ENCODE results near the gene BLMH.

The BLMH gene

DNA sequence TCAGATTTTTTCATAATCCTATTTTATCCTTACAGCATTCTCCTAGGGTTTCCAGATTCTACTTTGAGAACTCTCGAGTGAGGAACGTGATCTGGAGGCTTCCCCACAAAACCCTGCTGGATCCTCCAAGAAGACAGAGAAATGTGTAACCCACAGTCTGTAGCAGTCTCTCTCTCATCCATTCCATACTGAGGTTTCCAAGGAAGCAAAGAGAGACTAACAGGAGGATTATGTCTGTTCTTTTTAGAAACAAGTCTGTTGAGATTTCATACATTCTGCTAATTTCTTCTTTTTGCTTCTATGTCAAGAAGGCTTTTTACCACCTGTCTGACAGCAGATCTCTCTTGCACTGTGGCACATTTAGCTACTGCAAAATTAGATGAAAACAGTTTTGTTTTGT is 23.4 kb upstream of the BLMH start:
- Histone ChIP-seq H3K27ac (no peak overlapping the region), H3K9me3 (no peaks in the 10 kb centered on the region), H3K27me3 (no peaks in the 10 kb centered on the region), H3K36me3 (no peaks in the 10 kb centered on the region), H3K4me3 (no peak overlapping the region), H3K4me1 (no peaks in the 10 kb centered on the region)
- TF ChIP-seq, protein P1, sequence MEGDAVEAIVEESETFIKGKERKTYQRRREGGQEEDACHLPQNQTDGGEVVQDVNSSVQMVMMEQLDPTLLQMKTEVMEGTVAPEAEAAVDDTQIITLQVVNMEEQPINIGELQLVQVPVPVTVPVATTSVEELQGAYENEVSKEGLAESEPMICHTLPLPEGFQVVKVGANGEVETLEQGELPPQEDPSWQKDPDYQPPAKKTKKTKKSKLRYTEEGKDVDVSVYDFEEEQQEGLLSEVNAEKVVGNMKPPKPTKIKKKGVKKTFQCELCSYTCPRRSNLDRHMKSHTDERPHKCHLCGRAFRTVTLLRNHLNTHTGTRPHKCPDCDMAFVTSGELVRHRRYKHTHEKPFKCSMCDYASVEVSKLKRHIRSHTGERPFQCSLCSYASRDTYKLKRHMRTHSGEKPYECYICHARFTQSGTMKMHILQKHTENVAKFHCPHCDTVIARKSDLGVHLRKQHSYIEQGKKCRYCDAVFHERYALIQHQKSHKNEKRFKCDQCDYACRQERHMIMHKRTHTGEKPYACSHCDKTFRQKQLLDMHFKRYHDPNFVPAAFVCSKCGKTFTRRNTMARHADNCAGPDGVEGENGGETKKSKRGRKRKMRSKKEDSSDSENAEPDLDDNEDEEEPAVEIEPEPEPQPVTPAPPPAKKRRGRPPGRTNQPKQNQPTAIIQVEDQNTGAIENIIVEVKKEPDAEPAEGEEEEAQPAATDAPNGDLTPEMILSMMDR (IDR thresholded peaks at IDR 0.05), result no peak
- no peak for DNase-seq
- intact Hi-C loops (cut with DNase I; ENCODE audit: low total_unique reads), result no loop called here

DNA sequence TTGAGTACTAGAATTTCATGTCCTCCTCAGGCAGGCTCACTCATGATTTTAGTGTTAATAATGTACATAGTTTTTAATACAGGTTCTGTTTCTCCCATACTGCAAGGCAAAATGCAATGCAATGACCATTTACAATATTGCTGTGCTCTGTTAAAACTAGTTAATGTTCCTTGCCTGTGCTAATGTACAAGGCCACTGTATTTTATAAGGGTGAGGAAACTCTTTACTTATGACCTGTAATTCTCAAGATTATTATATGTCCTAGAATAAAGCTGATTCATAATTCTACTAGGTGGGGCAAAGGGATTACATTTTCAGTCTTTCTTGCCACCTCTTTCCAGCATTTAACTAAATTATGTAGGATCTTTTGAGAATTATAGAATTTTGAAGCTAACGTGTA is 22.7 kb upstream of the BLMH start:
- H3K4me3 ChIP-seq, result no peak overlapping the region
- H3K27me3 ChIP-seq, result no peaks in the 10 kb centered on the region
- H3K27ac ChIP-seq, result no peak overlapping the region
- no peaks in the 10 kb centered on the region for H3K36me3 ChIP-seq
- H3K4me1 ChIP-seq, result no peaks in the 10 kb centered on the region
- H3K9me3 ChIP-seq, result no peaks in the 10 kb centered on the region
- intact Hi-C loops (cut with DNase I; ENCODE audit: low total_unique reads), result no loop called here
- TF ChIP-seq, protein P1 (IDR thresholded peaks at IDR 0.05), result no peak
- DNase-seq, result no peak

DNA sequence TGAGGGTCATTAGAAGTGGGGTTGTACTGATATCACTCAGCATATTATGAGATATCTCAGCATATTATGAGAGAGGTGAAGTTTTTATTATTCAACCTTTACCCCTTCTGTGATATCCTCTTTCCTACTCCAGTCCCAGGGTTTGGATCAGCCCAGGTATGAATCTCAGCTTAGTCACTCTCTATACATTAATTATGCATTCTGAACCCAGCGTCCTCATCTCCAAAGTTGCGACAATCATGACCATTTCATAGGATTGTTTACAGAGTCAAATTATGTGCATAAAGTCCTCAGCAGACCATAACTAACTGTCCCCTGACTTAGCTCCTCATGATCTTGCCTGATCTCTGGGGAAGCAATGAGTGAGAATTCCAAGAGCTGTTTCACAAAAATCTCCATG is 20.5 kb upstream of the BLMH start:
- H3K27ac ChIP-seq, result no peak overlapping the region
- no peaks in the 10 kb centered on the region for H3K36me3 ChIP-seq
- no peaks in the 10 kb centered on the region for H3K4me1 ChIP-seq
- TF ChIP-seq, protein P1 (IDR thresholded peaks at IDR 0.05), result no peak
- no peaks in the 10 kb centered on the region for H3K9me3 ChIP-seq
- intact Hi-C loops (cut with DNase I; ENCODE audit: low total_unique reads), result no loop called here
- DNase-seq, result no peak
- no peak overlapping the region for H3K4me3 ChIP-seq
- no peaks in the 10 kb centered on the region for H3K27me3 ChIP-seq

DNA sequence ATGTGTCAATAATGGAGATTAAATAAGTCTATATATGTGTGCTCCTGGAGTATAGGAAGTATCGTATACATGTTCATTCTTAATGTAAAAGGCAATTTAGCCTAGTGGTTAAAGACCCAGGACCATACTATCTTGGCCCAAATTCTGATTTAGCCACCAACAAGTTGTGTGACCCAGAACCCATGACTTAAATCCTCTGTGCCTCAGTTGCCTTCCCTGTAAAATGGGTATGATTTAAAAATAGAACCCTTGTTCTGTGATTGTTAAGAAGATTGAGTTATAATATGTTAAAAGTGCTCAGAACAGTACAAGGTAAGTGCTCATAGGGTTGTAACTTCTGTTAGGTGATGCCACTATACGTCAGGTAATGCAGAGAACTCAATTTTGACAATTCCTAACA is 18.8 kb upstream of the BLMH start:
- Histone ChIP-seq H3K9me3 (no peaks in the 10 kb centered on the region), H3K4me3 (no peak overlapping the region), H3K27ac (no peak overlapping the region), H3K36me3 (no peaks in the 10 kb centered on the region), H3K27me3 (no peaks in the 10 kb centered on the region), H3K4me1 (no peaks in the 10 kb centered on the region)
- TF ChIP-seq, protein P1 (IDR thresholded peaks at IDR 0.05), result no peak
- no peak for DNase-seq
- intact Hi-C loops (cut with DNase I; ENCODE audit: low total_unique reads), result no loop called here

DNA sequence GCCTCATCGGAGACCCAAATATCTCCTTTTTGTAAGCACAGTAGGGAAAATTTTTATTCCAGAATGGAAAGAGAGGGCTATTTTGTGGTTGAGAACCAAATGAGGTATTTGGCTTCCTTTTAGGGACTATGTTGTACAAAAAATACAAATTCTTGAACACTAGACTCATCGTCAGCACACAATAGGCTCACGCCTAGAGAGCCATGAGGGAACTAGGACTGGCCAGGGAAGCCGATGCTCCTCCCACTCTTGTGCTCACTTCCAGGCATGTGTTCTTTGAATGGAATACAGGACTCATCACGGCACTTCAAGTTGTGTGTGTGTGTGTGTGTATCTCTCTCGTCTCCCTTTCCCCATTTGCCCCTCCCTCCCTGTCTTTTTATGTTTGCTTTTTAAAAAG is 17.8 kb upstream of the BLMH start:
- no peak for DNase-seq
- intact Hi-C loops (cut with DNase I; ENCODE audit: low total_unique reads), result no loop called here
- Histone ChIP-seq H3K9me3 (no peaks in the 10 kb centered on the region), H3K27ac (no peak overlapping the region), H3K4me3 (no peak overlapping the region), H3K4me1 (no peaks in the 10 kb centered on the region), H3K27me3 (no peaks in the 10 kb centered on the region), H3K36me3 (no peaks in the 10 kb centered on the region)
- TF ChIP-seq, protein P1 (IDR thresholded peaks at IDR 0.05), result no peak

DNA sequence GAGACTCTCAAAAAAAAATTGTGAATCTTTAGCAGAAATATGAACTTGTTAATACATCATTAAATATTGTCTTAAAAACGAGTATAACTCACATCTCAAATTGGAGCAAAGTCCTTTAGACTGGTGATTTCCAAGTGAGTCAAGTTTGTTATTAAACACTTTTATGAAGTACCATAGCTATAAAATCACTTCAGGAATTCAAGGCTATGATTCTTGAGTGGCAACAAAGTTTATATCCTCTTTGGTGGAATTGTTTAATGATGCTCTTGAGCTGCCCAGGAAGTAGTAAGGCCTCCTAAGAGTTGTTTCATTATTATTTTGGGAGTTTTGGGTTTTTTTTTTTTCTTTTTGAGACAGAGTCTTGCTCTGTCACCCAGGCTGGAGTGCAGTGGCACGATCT is 16.7 kb upstream of the BLMH start:
- TF ChIP-seq, protein P1 (IDR thresholded peaks at IDR 0.05), result no peak
- Histone ChIP-seq H3K4me3 (no peak overlapping the region), H3K36me3 (no peaks in the 10 kb centered on the region), H3K27ac (no peak overlapping the region), H3K4me1 (no peaks in the 10 kb centered on the region), H3K9me3 (no peaks in the 10 kb centered on the region), H3K27me3 (no peaks in the 10 kb centered on the region)
- intact Hi-C loops (cut with DNase I; ENCODE audit: low total_unique reads), result no loop called here
- no peak for DNase-seq

Data from tibial artery (tissue), 4 donors.